Type B pancreatic cell (in vitro differentiated cells): Measurements from ENCODE around the gene LMOD1. TPM values are rescaled to one million over a fixed set of nuclear protein-coding genes. Genes with fewer than 3 reads are reported as not detected.

ENCODE experiments used
- DNase-seq: peaks from one replicate; pipeline ENCODE4 v3.0.0; 2021; ENCODE audit warnings: mixed read lengths; ENCODE audit not compliant: unreplicated experiment; ENCODE audit errors: extremely low spot score
- H3K27ac Mint-ChIP-seq: 2 replicates; pipeline ENCODE4 v1.8.0; 2021; ENCODE audit warnings: mild to moderate bottlenecking, mixed read lengths
- H3K27me3 Mint-ChIP-seq: 2 replicates; pipeline ENCODE4 v1.8.0; 2021; ENCODE audit warnings: mixed read lengths
- H3K36me3 Mint-ChIP-seq: 2 replicates; pipeline ENCODE4 v1.8.0; 2021; ENCODE audit warnings: mixed read lengths
- H3K4me1 Mint-ChIP-seq: one replicate; pipeline ENCODE4 v1.8.0; 2021; ENCODE audit warnings: mixed read lengths; ENCODE audit not compliant: unreplicated experiment
- H3K4me3 Mint-ChIP-seq: 2 replicates; pipeline ENCODE4 v1.8.0; 2021; ENCODE audit warnings: mild to moderate bottlenecking, mixed read lengths
- H3K9me3 Mint-ChIP-seq: 2 replicates; pipeline ENCODE4 v1.8.0; 2021; ENCODE audit warnings: mixed read lengths
- total RNA-seq: library from RNA; stranded (reverse); gene quantifications from 2 replicates; pipeline ENCODE4 v1.2.1, GENCODE V29; 2021; ENCODE audit warnings: low replicate concordance
- TF ChIP-seq, protein P1 (sequence below): fragments of 200-600 bp; sonication (generic); conservative IDR thresholded peaks from 2 replicates; pipeline ENCODE4 v1.5.0; 2021; ENCODE audit warnings: antibody characterized with exemption, mild to moderate bottlenecking

LMOD1 gene
- total RNA-seq, 1 donor from 2014 or later, result 3.7 TPM

GRCh38 chr1:201921952-201922558 lies 24.3 kb downstream of the LMOD1 start:
- Mint-ChIP-seq H3K36me3 (no peaks in the 10 kb centered on the region), H3K9me3 (no peaks in the 10 kb centered on the region), H3K4me3 (no peak overlapping the region), H3K4me1 (peaks cover 25% of the 10 kb centered on the region), H3K27me3 (no peaks in the 10 kb centered on the region), H3K27ac (no peak overlapping the region)
- TF ChIP-seq, protein P1, sequence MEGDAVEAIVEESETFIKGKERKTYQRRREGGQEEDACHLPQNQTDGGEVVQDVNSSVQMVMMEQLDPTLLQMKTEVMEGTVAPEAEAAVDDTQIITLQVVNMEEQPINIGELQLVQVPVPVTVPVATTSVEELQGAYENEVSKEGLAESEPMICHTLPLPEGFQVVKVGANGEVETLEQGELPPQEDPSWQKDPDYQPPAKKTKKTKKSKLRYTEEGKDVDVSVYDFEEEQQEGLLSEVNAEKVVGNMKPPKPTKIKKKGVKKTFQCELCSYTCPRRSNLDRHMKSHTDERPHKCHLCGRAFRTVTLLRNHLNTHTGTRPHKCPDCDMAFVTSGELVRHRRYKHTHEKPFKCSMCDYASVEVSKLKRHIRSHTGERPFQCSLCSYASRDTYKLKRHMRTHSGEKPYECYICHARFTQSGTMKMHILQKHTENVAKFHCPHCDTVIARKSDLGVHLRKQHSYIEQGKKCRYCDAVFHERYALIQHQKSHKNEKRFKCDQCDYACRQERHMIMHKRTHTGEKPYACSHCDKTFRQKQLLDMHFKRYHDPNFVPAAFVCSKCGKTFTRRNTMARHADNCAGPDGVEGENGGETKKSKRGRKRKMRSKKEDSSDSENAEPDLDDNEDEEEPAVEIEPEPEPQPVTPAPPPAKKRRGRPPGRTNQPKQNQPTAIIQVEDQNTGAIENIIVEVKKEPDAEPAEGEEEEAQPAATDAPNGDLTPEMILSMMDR, result no peak
- no peak for DNase-seq

DNA sequence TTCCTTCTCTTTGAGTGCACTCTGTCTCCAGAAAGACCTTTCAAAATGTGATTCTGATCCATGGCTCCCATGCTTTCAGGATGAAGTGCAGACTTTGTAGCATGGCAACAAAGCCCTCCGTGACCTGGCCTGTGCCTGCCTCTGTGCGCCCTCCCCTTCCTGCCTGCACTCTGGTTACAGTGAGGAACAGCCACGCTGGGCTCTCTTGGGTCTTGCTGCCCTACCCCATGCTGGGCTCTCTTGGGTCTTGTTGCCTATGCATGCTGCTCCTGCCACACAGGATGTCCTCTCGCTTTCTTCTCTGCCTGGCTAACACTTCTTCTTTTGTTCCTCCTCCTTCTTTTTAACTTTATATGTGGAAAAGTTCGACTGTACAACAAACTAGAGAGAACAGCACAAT lies 28.0 kb downstream of the LMOD1 start:
- Mint-ChIP-seq H3K4me1 (peaks cover 41% of the 10 kb centered on the region), H3K27me3 (peaks cover 3% of the 10 kb centered on the region), H3K4me3 (no peak overlapping the region)

GRCh38 chr1:201917362-201918033 lies 28.9 kb downstream of the LMOD1 start:
- Mint-ChIP-seq H3K9me3 (no peaks in the 10 kb centered on the region), H3K4me3 (no peak overlapping the region), H3K27me3 (peaks cover 3% of the 10 kb centered on the region), H3K4me1 (peaks cover 41% of the 10 kb centered on the region), H3K36me3 (no peaks in the 10 kb centered on the region), H3K27ac (no peak overlapping the region)
- DNase-seq, result no peak
- TF ChIP-seq, protein P1, result no peak

More for the DNA sequence above, 28.0 kb downstream of the LMOD1 start:
- TF ChIP-seq, protein P1, result no peak
- H3K27ac Mint-ChIP-seq, result no peak overlapping the region
- no peaks in the 10 kb centered on the region for H3K9me3 Mint-ChIP-seq
- no peaks in the 10 kb centered on the region for H3K36me3 Mint-ChIP-seq
- no peak for DNase-seq

DNA sequence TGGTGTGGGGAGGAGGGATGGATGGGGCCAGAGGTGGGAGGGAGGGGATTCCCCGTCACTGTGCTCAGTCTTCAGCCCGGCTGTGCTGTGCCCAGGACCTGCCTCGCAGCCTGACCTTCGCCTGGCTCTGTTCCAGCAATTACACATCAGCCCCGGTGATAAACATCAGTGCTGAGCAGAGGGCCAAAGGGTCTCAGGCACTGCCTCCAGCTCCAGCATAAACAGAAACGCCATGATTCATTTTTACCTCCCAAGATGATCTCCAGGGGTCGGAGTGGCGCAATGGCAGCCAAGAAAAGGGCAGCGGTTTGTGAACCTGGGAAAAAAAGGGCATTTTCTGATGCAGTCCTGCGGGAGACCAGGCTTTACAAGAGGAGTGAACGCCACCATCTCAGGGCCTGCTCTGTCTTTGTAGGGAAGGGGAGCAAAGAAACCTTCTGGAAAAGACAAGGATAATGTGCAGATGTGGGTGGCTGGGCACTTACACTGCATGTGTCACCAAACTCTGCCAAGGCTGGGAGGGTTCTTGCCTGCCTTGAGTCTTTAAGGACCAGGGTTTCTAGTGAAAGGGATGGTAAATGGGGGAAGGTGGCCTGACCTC lies 29.6 kb downstream of the LMOD1 start:
- Mint-ChIP-seq H3K4me1 (peaks cover 47% of the 10 kb centered on the region), H3K27me3 (peaks cover 3% of the 10 kb centered on the region), H3K36me3 (no peaks in the 10 kb centered on the region), H3K27ac (peak overlapping the region; percentile 72), H3K4me3 (peak overlapping the region; percentile 34), H3K9me3 (no peaks in the 10 kb centered on the region)
- TF ChIP-seq, protein P1, result no peak
- no peak for DNase-seq

- H3K4me1 Mint-ChIP-seq, result peaks cover 51% of the 10 kb centered on the region
- no peaks in the 10 kb centered on the region for H3K36me3 Mint-ChIP-seq
- no peak for DNase-seq
- no peak overlapping the region for H3K4me3 Mint-ChIP-seq
- TF ChIP-seq, protein P1, result no peak
- peaks cover 3% of the 10 kb centered on the region for H3K27me3 Mint-ChIP-seq
- no peaks in the 10 kb centered on the region for H3K9me3 Mint-ChIP-seq
- H3K27ac Mint-ChIP-seq, result no peak overlapping the region
Observed at GRCh38 chr1:201914456-201915235, 31.7 kb downstream of the LMOD1 start.
